Stimulated activated naive CD8-positive, alpha-beta T cell treated with anti-CD3 and anti-CD28 coated beads, Interleukin-15, Interleukin-2, amounts not matched to agents 100 U/mL and 50 U/mL, for 24 hours (primary cell): ENCODE data around the gene CMTM2.
"Not testable (repeated sequence)": the region's sequence is repeated elsewhere in the genome, so short reads cannot be mapped to it uniquely, and the experiment has no call there.

Experiments used
- ATAC-seq: fragments of 150-1000 bp; cut with Tn5 transposase; one replicate; pipeline ENCODE4 v1.10.0; 2021
- DNase-seq: peaks from one replicate; pipeline ENCODE4 v3.0.0; 2021

The CMTM2 gene

DNA sequence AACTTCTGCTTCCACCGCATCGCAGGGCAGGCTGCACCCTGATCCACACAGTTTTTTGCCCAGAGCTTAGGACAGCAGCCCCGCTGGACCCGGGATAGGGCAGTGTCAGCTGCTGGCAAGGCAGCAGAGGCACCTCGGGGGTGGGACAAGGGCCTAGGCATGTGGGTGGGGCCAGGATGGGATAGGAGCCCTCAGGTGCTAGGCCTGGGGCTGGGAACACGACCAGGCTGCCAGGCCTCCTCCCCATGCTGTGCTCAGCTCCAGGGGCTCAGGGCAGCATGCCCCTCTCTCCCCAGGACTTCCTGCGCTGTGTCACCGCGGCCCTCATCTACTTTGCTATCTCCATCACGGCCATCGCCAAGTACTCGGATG, 29.9 kb downstream of the CMTM2 start:
- no peak for ATAC-seq
- DNase-seq = no peak

DNA sequence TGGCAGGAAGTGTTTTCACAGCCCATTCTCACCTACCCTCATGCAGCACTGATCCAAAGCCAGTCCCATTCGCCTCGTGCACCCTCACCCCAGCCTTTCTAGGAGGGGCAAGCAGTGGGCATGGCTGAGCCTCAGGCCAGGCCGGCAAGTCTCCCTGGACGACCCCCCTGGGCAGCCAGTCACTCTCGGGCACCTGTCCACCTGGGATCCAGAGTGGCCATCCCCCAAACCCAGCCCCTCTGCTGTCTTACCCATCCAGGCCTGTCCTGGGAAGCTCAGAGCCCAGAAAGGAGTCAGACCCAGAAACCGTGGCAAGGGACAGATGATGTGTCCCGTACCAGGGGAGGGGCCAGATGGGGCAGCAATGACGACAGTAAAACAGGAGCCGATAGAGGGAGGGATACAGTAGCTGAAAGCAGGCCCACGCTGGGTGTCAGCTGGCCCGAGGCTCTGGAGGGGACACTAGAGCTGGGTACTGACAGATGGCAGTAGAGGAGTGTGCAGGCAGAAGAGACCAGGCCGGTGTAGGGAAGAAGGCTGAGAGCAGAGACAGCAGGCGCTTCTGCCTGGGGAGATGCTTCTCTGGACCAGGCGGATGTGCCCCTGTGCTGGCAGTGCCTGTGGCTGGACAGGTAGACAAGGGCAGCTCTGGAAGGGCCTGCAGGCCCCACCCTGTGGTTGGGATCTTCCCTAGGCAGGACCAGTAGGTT, 31.0 kb downstream of the CMTM2 start:
- ATAC-seq = no peak

DNA sequence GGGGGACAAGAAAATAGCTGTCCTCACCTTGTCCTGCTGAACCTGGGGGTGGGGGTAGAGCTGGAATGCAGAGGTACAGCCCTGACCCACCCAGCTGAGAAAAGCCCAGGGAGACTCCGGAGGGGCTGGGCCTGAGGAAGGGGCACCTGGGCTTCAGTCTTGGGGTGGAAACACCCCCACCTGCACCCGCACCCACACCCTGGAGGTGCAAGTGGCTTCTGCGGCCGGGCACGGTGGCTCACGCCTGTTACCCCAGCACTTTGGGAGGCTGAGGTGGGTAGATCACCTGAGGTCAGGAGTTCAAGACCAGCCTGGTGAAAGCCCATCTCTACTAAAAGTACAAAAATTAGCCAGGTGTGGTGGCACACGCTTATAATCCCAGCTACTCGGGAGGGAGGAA, 32.6 kb downstream of the CMTM2 start:
- DNase-seq, ATAC-seq: not testable (repeated sequence)

More for the DNA sequence above, 31.0 kb downstream of the CMTM2 start:
- DNase-seq = no peak

GRCh38 chr16:66612422-66612821, 33.2 kb downstream of the CMTM2 start:
- DNase-seq (no peak), ATAC-seq (no peak)

DNA sequence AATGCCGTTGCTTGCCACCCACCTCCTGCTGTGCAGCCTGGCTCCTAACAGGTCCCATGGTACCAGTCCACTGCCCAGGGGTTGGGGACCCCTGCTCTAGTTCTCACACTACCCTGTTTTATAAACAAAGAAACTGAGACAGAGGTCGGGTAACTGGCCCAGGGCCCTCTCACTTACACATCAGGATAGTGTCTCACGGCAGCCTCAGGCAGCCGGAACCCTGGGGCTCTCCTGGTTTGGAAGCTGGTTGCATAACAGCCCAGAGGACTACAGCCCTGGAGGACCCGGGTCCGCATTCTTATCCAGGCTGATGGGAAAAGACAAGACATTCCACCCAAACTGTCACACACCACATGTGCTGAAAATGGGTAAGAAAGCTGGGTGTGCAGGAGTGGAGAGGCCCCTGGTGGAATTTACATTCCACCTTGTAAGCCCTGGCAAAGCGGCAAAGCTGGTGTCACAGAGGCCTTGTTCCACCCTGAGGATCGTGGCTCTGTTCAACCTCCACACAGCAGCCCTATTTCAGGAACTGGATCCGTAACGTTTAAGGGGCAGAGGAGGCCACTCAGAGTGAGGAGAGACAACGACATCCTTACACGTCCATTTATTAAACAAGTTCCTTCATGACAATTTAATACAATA, 35.0 kb downstream of the CMTM2 start:
- ATAC-seq = no peak
- no peak for DNase-seq

DNA sequence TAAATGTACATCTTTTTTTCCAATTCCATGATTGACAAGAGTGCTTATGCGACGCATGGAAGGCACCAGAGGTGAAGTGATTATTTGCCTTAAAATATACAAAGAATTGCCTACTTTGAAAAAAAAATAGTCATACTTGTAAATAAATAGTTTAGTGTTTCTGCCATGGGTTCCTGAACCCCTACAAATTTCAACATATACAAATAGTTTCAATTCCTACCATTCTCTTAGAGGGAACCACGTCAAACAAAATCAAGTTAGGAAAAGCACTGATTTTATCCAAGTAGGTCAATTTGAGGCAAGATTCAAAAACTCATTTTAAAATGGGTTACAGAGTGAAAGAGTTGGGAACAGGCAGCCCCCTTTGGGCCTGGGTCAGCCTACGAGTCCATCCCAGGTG, 36.9 kb downstream of the CMTM2 start:
- ATAC-seq = no peak

DNA sequence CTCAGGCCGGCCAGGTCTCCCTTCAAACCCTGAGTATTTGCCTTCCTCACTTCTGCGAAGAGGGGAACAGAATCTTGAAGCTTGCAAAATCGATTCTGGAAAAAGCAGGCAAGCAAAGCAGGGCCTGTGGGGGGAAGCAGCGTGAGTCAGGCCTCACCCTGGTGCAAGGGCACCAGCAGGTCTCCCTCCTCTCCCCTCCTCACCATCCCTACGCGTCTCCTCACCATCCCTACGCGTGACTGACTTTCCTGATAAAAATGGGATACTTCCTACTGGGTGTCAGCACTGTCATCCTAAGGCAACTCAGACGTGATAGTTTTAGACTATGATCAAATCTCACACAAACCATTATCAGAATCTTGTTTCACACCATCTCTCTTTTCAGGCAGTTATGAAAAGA, 37.3 kb downstream of the CMTM2 start:
- DNase-seq = no peak
- no peak for ATAC-seq

More for the DNA sequence above, 36.9 kb downstream of the CMTM2 start:
- DNase-seq = no peak

DNA sequence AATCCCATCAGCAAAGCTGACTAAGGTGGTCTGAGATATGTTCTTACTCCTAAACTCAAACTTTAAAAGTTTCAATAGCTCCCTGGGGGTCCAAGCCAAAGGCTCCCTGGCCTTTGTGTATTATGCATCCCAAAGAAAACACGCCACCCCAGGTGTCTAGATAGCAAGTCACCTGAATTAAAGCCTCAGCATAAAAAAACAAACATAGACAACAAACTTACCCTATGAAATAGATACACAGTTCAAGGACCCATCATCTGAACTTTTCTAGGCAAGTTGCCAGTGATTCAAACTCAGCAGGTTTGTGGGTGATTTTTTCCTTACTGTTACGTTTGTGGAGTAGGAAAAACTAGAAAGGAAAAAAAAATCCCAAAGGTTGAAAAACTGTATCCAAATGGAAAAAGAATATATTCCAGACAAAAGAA, 37.8 kb downstream of the CMTM2 start:
- no peak for DNase-seq

DNA sequence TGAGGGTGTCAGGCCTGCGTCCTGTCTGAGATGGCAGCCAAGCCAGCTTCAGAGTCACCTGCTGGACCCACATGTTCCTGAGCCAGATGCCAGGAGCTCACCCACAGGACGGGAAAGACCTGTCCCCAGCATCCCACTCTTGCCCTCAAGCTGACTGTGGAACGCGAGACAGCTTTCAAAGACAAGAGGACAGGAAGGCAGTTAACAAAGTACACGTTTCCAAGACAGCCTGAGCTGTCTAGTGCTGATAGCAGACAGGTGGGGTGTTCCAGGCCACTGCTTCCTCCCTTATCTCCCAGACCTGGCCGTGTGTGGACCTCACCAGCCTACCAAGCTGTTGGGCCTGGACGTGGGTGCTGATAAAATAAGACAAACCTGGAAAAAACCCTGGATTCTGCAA, 38.5 kb downstream of the CMTM2 start:
- DNase-seq (no peak), ATAC-seq (no peak)

More for the DNA sequence above, 37.8 kb downstream of the CMTM2 start:
- no peak for ATAC-seq

- DNase-seq = no peak
- ATAC-seq = no peak
Observed at GRCh38 chr16:66618588-66619375, 39.5 kb downstream of the CMTM2 start.

DNA sequence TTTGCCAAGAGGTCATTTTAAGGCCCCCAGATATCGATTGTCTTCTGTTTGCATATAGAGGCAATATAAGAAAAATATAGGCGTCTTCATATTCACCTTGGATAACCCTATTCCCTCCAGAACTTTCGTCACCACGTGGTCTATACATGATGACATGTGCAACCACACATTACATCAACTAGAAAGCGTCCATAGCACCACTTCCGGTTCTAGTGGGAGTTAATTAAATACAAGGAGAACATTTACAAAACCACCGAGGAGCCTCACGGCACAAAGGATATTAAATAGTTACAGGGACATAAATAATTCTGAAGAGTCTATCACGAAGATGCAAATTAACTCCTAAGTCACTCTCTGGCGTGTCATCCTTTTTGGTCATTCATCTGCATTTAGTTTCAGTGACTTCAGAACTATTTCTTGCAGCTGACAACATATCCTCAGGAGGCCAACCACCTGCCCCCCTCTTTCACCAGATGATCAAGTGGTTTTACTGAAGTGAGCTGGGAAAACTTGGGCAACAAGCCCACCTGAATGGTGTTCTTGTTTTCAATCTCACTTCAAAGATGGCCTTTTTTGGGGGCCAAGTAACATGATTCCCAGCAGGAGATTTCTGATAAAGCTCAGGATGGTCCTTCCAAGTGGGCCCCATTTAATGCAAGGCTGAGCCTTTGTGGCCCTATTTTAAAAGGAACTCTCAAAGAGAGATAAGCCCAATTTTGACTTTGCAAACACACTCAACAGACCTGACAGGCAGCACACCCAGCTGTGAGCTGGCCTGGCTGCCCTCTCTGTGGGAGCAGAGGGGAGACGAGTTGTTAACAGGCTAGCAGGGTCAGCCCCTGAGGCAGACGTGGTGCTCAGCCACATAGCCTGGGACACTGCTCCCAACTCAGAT, 40.5 kb downstream of the CMTM2 start:
- ATAC-seq (no peak), DNase-seq (no peak)

GRCh38 chr16:66620429-66620795, 41.1 kb downstream of the CMTM2 start:
- DNase-seq (no peak), ATAC-seq (no peak)

DNA sequence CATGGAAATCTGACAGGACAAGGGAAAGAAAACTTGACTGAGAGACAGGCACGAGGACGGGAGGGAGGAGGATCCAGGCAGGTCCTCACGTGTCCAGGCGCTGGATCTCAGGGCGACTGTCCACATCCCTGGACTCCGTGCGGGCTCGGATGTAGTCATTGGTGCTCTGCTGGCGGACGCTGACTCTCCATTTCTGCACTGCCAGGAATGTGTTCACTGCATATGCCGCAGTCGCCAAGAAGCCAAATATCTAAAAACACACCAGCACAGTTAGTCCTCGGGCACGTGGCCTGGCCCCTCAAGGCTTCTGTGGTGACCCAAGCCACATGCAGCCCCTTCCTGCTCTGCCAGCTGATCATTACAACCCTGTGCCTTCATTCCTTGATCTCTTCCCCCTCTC, 42.7 kb downstream of the CMTM2 start:
- DNase-seq = no peak
- no peak for ATAC-seq

DNA sequence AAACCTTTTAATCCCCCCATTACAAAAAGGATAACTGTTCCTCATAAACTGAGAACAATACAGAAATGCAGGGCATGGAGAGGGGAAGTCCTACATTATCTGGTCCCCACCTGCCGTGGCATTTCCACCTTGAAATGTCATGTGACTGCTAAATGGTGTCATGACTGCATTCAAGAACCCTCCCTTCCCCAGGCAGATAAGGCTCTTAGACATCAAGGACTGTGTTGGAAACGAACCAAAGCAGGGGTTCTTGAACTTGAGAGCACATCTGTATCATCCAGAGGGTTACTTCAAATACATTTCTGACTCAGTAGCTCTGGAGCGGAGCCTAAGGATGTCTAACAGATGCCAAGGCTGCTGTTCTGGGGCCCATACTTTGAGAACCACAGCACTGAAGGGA, 43.6 kb downstream of the CMTM2 start:
- DNase-seq = no peak
- ATAC-seq = no peak

GRCh38 chr16:66623755-66624154, 44.5 kb downstream of the CMTM2 start:
- DNase-seq (no peak), ATAC-seq (no peak)

DNA sequence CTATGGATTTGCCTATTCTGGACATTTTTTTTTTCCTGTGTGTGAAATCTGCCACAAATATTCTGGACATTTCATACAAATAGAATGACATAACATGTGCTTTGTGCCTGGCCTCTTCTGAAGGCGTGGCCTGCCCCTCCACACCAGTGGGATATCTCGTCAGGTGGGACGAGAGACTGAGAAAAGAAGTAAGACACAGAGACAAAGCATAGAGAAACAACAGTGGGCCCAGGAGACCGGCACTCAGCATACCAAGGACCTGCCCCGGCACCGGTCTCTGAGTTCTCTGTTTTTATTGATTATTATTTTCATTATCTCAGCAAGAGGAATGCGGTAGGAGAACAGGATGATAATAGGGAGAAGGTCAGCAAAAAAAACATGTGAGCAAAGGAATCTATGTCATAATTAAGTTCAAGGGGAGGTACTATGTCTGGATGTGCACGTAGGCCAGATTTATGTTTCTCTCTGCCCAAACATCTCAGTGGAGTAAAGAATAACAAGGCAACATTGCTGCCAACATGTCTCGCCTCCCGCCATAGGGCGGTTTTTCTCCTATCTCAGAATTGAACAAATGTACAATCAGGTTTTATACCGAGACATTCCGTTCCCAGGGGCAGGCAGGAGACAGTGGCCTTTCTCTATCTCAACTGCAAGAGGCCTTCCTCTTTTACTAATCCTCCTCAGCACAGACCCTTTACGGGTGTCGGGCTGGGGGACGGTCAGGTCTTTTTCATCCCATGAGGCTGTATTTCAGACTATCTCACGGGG, 48.5 kb downstream of the CMTM2 start:
- not testable (repeated sequence) for DNase-seq, ATAC-seq

DNA sequence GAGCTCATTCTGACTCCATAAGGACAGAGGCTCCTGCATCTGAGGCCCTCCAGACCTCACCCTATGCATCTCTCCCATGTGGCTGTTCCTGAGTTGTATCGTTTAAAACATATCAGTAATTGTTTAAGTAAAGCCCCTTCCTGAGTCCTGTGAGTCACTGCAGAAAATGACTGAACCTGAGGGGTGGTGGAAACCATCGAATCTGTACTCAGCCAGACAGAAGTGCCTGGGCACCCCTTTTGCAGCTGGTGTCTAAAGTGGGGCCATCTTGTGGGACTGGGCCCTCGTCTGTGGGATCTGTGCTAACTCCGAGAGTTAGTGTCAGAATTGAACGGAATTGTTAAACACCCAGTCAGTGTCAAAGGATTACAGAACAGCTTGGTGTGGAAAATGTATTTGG, 50.6 kb downstream of the CMTM2 start:
- DNase-seq (no peak), ATAC-seq (no peak)

DNA sequence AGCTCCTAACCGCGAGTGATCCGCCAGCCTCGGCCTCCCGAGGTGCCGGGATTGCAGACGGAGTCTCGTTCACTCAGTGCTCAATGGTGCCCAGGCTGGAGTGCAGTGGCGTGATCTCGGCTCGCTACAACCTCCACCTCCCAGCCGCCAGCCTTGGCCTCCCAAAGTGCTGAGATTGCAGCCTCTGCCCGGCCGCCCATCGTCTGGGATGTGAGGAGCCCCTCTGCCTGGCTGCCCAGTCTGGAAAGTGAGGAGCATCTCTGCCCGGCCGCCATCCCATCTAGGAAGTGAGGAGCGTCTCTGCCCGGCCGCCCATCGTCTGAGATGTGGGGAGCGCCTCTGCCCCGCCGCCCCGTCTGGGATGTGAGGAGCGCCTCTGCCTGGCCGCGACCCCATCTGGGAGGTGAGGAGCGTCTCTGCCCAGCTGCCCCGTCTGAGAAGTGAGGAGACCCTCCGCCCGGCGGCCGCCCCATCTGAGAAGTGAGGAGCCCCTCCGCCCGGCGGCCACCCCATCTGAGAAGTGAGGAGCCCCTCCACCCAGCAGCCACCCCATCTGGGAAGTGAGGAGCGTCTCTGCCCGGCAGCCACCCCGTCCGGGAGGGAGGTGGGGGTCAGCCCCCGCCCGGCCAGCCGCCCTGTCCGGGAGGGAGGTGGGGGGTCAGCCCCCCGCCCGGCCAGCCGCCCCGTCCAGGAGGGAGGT, 51.4 kb downstream of the CMTM2 start:
- ATAC-seq, DNase-seq: not testable (repeated sequence)

DNA sequence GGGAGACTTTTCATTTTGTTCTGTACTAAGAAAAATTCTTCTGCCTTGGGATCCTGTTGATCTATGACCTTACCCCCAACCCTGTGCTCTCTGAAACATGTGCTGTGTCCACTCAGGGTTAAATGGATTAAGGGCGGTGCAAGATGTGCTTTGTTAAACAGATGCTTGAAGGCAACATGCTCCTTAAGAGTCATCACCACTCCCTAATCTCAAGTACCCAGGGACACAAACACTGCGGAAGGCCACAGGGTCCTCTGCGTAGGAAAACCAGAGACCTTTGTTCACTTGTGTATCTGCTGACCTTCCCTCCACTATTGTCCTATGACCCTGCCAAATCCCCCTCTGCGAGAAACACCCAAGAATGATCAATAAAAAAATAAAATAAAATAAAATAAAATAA, 52.3 kb downstream of the CMTM2 start:
- not testable (repeated sequence) for ATAC-seq, DNase-seq

DNA sequence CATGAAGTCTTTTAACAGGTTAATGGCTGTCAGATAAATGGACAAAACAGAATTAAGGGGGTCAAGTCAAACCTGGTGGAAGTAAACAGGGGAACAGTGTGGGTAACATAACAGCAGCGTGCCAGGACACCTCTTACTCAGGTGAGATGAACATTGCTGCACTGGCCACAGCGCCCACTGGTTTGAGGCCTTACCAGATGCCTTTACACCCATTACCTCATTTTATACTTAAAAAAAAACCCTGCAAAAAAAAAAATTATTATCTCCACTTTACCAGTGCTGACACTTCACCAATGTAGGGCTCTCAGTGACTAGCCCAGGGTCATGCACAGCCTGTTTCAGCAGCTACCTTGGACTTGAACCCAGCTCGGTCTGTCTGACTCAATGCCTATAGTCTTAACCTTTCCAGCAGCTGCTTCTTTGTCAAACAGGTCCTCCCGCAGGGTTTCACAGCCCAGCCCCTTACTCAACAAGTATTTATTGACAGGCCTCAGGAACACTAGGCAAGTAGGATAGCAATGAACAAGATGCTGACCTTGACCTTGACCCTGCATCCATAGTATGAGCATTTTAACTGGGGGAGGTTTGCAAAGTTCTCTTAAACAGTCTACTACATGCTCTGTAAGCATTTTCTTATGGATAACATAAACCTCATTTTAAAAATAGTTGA, 55.4 kb downstream of the CMTM2 start:
- DNase-seq (no peak), ATAC-seq (no peak)
